NCI-H2227 treated with DMSO at 0.1 percent for 48 hours (cell line): ENCODE measurements around the gene ATXN7.

Experiments
- DNase-seq: peaks from one replicate; lab custom pipeline; 2025; lab: John Stamatoyannopoulos, UW

Gene ATXN7

DNA sequence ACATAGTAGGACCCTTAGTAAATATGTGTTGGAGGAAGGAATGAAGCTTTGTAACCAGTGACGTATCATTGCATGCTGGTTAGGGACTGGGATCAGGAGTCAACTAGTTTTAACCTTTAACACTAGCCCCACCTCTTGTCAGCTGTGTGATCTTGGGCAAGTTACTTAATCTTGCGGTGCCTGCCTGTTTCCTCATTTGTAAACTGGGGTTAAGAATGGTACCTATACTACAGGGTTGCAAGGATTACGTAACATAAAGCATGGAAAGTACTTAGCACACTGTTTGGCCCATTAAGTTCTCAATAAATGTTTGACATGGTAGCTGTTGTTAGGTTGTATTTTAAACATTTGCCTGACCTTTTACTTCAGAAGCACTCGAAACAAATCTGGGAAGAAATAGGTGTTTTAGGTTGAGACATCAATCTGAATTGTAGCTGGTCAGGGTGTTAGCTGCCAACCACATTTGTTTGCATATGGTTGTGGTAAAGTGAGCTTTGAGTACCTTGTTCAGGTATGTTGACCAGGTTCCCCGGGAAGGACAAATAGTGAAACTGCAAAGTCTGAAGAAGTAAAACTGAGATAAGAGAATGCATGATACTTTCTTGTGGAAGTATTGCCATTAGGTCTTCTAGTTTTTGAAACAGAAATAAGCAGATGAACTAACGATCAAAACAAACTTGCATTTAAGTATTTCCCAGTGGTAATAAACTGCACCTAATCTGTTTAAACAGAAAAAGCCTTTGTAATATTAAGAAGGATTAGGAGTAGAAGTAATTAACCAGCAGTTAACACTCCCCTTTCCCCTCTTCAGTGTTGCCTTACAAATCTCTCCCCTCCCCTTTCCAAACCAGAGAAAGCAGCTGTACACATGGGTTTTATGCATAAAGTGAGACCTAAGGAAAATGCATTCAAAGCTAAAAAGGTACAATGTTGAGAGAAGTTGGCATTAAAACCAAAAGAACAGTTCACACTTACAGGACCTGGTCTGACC lies 74.3 kb downstream of the ATXN7 start:
- no peak for DNase-seq

DNA sequence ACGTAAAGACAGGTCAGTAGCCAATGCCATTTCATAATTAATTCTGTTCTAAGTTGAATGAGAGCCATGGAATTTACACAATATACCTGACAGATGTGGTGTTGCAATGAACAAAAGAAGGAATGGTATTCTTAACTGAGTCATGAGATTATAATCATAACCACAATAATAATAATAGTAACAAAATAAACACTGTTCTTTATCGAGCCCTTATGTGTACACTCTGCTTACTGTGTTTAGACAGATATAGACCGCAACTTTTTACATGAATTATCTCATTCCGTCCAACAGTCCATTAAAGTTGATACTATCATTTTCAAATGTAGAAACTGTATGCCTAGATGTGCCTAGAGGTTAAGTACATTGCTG lies 76.7 kb downstream of the ATXN7 start:
- no peak for DNase-seq

DNA sequence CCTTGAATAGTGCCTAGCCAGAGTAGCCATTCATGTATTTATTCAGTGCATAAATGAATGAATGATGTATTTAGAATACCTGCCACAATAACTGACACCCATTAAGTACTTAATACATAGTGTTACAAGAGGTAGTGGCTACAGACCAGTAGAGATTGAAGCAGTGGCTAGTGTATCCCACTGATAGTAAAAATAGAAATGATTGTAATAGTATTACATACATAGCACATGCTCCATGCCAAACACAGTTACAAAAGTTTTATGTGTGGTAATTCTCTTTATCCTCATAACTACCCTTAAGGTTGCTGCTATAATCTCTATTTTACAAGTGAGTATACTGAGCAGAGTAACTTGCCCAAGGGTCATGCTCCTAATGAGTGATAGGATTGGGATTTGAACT lies 78.9 kb downstream of the ATXN7 start:
- DNase-seq, result no peak

DNA sequence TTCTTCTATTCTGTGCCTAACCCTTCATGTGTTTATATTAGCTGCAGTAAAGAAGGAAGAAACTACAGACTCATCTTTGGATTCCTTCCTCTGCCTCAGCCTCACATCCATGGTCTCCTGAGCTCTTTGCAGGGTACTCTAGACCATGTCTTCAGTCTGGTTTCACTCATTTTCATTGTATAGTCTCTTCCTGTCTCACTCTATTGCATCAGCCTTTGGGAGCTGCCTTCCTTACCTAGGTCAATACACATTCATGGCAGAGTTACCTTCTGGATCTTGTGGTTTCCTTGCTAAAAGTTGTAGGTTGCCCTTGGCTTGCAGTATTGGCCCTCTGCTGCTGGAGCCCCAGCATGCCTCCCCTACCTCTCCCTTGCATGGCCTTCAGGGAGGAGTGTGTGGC lies 80.0 kb downstream of the ATXN7 start:
- DNase-seq, result no peak

DNA sequence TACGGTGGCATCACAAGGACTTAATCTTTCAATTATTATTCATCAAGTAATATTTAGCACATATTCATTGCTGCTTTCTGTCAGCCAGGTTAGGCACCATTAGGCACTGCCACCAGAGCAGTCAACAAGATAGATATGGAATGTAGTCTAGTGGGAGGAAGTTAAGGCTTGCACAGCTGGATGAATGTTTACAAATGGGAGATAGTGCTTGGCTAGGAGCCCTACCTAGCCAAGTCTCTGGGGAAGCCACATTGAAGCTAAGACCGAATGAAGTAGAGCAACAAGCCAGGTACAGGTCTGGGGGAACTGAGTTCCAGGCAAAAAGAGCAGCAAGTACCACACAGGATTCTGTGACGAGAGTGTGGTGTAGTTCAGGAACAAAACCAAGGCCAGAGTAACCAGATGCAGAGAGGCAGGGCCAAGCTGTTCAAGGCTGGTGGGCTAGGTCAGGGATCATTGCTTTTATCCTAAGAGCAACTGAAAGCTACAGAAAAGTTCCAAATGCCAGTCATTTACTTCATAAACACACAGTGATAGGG lies 82.0 kb downstream of the ATXN7 start:
- DNase-seq, result no peak

DNA sequence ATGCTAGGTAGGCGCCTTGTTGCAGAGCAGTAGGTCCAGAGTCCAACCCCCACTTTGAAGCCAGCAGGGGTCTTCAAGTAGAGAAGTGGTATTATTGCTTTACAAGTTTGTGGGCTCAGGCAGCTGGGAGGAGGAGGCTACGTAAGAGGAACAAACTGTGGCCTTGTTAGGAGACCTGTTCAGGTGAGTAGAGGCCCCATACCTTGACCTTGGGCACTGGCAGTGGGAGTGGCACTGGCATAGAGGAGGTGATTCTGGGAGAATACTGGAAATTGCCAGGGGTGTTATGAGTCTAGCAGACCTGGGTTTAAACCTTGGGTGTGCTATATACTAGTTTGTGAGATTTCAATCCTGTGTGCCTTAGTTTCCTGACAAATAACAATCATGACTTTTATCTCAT lies 83.1 kb downstream of the ATXN7 start:
- DNase-seq, result no peak

DNA sequence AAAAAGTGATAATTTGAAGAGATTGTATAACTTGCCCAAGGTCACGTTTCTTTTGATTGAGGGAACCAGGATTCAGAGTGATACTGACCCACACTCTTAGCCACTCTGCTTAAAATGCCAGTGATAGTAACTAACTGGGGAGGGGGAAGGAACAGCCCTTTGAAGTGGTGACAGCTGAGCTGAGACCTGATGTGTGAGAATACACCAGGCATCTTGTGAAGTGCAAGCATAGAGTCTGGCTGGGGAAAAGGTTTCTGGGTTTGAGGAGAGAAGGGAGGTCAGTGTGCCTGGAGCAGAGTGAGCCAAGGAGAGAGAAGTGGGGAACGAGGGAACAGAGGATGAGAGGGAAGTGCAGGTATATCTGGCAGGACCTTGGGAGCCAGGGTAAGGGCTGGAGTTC lies 83.9 kb downstream of the ATXN7 start:
- DNase-seq, result no peak

DNA sequence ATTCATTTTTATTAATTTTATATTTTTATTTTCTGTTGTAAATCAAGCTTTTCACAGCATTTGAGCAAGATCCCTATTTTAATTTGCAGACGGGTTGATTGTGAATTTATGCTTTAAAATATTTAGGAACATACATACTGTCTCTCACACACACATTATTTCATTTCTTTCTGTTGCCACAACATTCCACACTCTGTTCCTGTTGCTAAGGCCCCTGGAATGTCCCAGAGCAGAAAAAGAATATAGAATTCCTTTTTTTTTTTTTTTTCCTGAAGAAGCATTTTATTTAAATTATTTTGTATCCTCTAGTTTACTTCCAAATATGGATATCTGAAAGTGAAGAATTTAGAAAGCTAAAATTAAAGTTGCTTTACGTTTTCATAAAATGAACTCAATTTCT lies 85.3 kb downstream of the ATXN7 start:
- no peak for DNase-seq

DNA sequence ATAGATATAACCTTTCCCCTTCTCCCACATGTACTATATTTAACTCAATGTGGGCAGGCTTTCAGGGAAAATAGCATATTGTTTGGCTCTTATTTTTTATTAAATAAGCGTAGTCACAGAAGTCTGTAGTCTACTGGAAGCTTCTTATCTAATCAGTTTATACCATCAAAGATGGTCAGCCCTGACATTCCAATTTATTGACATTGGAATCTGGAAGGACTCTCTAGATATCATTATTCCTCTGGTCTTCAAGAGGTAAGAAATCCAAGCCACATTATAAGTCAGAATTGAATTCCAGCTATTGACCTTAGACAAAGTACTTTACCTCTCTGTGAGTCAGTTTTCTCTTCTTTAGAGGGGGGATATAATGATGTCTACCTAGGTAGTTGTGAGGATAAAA lies 87.0 kb downstream of the ATXN7 start:
- DNase-seq, result no peak

DNA sequence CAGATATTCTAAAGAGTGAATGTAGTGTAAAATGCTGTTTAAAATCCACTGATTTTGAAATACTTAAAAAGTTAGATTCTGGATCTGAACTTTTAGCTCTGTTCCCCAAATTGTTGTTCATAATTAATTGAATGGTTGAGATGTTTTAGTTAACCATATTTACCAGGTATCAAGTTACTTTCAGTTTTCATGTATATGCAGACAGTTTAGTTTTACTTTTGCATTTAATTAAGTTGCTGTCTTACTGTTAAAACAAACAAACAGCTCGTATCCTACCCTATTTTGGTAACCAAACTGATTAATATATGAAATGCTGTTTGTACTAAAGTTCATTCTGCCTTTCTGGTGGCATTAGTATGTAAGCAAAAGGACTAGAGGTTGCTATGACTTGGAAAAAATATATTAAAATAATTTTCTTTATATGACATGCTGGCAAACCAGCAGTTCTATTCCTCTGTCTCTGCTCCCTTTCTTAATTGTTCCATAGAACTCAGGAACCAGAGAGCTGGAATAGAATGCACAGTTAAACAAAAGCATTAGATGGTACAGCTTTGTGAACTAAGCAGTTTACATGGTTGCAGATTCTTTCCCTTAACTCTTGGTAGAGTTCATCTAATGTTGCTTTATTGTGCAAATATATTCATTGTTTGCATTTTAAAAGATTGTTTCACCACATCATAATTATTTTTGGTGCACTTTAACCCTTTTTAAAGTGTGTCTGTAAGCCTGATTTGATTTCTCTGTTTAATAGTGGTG lies 88.0 kb downstream of the ATXN7 start:
- DNase-seq, result no peak

DNA sequence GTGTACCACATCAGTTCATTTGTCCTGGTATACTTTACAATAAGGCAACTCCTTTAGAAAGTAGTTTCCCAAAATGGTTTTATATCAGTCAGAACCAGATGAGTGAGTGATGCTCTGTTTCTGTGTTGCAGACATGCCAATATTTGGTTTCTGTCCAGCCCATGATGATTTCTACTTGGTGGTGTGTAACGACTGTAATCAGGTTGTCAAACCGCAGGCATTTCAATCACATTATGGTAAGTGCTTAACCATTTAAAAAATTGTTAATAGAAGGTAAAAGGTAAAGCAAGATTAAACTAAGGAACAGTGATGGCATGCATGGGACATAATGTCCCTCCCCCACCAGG lies 88.6 kb downstream of the ATXN7 start:
- DNase-seq, result no peak

DNA sequence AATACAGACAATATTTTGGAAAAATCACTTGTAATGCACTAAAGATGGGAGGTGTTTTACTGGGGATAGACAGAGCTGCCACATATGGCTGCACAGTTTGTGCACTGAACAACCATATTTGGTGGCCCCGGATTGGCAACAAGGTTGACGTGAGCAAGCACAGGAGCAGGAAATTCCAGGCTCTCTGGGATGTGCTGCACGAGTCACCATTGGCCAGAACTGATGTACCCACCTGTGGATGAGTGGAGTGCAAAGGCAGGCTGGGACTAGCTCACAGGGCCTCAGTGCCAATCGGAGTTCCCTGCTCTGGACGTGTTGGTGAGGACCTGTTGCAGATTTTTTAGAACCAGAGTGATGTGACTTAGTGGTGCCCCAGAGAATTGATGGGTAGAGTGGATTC lies 90.5 kb downstream of the ATXN7 start:
- no peak for DNase-seq

DNA sequence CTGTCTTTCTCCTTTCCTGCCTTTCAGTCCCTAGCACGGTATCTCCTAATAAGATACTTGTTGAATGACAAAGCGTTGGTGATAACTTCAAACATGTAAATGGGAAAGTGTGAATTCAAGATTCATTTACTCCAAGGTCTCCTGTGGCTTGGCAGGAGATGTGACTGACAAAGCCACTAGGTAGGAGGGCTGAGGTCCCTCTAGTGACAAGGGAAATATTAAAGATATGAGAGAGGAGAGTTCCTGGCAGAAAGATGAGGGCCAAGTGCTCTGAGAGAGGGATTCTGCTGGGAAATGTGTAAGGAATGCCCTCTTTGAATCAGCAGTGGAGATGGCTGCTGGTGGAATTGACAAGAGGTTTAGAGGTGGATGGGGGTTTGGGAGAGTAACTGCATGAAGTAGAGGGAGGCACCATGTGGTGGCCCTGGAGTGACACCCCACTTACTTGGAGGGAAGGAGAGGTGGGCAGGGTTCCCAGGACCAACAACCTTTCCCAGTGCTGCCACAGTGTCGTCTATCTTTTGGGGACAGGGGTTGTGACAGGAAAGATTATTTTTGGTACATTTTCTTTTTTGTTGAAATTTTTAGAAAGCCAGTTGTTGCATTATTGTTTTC lies 91.5 kb downstream of the ATXN7 start:
- DNase-seq, result no peak

DNA sequence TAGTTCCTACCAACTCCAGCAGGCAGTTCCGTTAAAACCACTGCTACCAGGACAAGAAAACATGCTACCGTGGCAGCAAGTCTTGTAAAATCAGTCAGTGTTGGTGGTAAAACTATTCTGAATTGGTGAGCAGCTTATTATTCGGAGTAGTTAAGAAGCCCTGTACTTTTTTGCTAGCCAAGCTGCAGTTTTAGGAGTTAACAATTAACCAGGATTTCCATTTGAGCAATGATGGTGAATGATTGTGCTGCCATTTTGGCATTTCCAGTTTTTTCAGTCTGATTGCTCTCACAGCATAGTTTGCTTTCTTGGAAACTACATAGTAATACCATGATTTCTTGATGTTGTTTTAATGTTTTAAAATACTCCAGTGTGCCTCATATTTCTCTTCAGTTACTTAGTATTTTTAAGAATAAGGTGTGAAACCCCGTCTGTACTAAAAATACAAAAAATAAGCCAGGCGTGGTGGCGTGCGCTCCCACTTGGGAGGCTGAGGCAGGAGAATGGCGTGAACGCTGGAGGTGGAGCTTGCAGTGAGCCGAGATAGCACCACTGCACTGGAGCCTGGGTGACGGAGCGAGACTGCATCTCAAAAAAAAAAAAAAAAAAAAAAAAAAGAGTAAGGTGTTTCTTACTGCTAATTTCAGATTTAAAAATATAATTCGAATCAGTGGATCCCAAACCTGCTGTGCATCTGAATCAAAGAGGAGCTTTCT lies 92.3 kb downstream of the ATXN7 start:
- no peak for DNase-seq

DNA sequence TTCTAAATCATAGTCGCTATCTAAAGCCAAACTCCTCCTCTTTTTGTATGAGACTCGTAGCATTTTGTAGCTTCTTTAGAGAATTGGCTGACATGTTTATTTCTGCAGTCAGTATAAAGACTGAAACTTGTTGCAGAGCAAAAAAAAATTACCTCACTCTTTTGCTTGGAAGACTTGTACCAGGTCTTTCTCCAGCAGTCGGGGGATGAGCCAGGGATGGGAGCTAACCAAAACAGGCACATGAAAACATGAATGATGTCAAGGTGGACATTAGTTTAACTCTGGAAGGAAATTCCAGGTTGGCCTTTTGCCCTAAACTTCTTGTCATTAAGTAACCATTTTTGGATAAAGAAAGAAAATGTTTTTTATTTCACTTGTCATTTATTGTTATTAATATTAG lies 95.5 kb downstream of the ATXN7 start:
- DNase-seq, result no peak

DNA sequence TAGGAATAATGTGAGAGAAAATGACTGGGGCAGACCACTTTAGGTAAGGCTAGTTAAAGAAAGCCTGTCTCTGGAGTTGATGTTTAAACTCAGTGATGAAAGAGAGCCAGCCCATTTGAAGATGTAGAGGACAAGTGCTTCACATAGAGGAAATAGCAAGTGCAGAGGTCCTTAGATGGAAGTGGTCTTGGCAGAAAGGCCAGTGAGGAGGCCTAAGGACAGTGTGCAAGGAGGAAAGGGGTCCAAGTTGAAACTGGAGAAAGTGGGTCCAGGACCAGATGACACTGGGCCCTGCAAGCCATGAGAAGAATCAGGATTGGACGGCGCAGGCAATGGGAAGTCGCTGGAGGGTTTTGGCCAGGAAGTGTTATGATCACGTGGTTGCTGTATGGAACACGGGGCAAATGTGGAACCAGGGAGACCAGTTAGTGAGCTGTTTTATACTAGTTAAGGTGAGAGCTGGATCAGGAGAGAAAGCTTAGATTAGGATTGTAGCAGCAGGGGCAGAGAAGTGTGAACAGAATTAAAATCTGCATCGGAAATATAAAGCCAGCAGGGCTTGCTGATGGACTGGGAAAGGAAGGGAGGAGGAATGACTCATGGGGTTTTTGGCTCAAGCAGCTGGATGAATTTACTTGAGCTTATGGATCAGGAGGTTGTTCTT lies 96.5 kb downstream of the ATXN7 start:
- DNase-seq, result peak; percentile 5

DNA sequence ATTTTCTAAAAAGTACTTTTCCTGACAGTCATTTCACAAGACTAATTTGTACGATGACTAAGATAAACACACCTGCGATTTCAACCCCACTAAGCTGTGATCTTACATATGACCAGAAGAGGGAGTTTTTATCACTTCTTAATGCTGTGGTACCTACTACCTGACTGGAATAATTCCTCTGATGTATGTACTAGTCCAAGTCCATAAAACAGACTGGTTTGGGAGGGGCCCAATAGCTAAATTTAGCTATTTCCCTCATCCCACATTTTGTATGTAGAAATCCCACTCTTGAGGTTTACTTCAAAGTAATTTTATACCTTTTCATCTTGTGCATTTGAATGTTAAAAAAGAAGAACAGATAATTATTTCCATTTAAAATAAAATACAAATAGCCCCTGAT lies 98.2 kb downstream of the ATXN7 start:
- peak; percentile 2 for DNase-seq

DNA sequence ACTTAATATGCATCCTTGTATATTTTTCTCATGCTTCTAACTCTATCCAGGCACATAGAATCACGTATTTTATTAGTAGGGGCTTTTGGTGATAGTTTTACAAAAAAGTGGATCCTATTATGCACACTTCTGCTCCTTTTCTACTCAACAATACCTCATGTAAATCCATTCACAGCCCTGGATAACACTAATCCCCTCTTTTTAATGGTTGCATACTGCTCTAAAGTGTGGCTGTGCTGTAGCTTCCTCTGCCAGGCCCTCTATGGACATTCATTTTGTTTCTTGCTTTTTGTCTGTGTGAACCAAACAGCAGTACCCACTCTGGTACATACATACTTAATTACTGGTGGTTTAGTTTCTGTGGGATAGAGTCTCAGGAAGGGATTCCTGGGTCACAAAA lies 99.8 kb downstream of the ATXN7 start:
- no peak for DNase-seq

DNA sequence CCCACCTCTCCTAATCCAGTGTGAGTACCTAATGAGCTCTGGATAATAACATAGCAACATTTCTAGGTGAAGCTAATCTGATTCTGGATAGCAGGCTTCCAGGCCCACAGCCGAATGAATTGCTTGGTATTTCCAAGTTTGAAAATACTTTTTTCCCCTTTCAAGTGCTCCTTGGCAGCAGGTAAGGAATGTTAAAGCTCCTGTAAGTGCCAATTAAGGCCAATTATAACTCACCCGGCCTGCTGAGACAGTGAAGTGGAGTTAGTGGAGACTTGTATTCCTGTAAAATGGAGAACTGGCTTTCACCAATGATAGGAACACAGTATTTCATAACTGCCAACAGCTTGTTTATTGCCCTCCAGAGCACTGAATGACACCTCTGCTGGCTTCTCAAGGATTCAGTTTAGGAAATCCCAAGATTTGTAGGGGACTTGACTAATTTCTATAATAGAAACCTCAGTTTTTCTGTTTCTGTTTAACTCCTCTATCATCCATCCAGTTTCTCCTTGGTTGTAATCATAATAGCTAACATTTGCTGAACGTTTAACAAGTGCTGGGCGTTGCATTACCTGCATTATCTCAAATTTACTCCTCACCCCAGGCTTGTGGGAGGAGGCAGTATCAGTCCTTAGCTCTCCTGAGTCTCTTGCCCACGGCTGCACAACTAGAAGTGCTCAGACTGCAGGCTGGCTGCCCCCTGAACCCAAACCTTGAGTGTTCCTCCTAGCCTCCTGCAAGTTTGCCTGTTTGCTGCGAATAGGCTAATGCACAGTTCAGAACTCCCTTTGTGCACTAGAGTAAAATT lies 101.2 kb downstream of the ATXN7 start:
- peak; percentile 28 for DNase-seq

DNA sequence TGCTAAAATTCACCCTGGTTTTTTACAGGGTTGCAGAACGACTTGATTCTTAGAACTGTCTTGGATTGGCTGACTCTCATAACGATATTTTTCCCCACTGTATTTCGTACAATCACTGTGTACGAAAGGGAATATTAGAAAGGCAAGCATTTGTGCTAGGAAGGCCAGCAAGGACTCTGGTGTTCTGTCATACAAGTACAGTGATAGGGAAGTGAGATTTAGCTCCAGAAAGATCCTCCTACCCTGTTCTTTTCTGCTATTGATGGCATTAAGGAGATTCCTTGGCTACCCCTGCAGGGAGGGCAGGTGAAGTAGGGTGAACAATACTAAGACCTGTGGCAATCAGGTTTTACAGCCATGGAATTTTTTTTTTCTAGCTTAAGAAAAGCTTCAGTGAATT lies 102.3 kb downstream of the ATXN7 start:
- no peak for DNase-seq

DNA sequence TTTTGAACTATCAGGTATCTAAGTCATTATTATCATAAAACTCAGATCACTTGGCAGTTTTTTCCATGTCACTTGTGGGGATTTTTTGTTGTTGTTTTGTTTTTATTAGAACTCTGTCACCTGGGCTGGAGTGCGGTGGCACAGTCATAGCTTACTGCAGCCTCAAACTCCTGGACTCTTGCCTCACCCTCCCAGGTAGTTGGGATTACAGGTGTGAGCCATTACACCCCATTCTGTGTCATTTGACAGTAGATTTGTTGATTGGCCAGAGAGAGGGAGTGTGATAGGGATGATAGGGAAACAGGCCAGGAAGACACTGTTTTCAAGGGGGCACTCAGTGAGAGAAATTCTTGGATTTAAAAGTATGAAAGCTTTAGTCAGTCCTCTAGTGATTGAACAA lies 103.2 kb downstream of the ATXN7 start:
- no peak for DNase-seq
